GM21786 (cell line): ENCODE measurements around the gene FAM13A.

Experiments
- ATAC-seq: cut with Tn5 transposase; IDR thresholded peaks from one replicate; pipeline ENCODE4 v1.9.1; 2021; ENCODE audit not compliant: unreplicated experiment

FAM13A gene

DNA sequence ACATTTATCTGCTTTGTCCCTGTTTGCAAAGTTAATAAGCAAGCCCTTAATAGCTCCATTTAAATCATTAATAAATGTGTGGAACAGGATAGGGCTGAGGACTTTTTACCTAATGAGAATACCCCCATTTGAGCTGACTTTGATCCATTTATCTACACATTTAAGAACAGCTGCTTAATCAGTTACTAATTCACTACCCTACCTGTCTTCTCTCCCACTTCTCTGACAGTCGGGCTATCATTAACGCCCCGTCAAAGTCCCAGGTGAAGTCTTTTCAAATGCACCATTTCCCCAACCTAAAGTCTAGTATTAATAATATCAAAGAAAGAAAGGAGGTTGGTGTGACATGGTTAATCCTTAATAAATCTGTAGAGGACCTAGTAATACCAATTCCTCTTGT, 302.2 kb downstream of the FAM13A start:
- ATAC-seq: no peak

DNA sequence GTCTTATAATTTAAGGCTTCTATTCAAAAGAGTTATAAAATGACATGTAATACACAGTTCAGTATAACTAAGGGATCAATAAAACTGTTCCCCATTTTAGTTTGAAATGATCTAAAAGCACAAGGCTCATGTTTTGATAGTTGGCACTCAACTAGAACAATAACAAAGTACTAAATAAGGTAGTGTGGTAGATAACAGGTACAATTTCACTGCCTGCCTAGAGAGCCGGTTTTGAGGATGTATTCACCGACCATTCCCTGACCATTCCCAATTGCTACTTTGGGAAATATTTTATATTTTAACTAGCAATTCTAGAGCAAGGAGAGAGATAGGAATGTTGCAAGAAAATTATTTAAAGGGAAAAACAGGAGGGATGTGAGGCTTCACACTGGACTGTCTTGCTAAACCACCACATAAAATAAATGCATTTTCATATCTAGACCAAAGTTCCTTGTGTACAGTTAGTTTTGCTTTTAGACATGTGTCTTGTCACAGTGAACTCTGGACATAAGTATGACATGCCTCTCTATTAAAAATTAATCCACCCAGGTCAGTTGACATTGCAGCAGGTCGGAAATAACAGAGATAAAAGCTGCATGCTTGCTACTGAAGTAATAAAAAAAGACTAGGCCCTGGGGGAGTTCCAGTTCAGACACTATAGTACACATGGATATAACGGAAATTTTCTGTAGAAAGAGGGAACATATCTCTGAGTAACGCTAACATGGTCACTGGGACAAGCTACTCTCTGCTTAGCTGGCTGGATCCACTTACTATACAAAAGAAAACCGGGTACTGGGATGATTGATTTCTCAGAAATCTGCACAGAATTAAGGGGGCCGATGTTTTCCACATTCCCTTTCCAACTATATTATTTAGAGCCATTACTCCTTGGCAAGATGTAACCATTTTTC, 303.1 kb downstream of the FAM13A start:
- ATAC-seq: peak; percentile 62

DNA sequence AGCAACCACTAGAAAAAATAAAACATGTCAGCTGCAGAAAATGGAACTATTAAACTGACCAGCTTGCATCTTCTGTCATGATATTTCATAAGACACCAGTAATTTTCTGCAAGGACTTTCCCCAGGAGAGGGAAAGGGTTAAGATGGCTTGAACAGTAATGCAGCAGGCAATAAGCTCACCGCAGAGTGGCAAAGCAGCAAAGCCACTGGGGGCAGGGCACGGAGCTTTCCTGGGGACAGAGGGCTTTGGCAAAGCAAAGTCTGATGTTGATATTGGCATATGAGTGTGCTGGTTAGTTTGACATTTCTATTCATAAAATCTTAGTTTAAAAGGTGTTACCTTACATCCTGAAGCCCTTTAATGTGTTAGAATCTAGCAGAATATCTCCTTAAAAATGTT, 304.2 kb downstream of the FAM13A start:
- no peak for ATAC-seq

- no peak for ATAC-seq
These were observed 304.9 kb downstream of the FAM13A start for GRCh38 chr4:88752076-88752463.

GRCh38 chr4:88751258-88752075, 305.5 kb downstream of the FAM13A start:
- ATAC-seq: no peak

- no peak for ATAC-seq
These were observed 306.6 kb downstream of the FAM13A start for GRCh38 chr4:88750369-88750768.

DNA sequence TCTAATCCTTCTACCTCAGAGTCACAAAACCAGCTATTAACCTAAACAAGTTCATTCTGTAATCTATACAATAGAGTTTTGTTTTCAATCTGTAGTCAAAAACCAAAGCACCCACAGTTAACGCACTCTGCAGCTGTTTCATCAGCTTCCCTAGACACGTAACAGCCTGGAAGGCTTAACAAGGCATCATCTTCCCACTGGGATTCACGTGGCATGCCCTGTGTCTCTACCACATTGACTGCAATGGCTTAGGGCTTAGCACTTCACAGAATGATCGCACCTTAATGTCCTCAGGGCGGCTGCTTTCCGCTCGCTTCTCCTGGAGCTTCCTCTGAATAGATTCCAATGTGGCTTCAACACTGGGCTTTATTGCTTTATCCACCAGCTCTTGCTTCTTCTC, 309.6 kb downstream of the FAM13A start:
- no peak for ATAC-seq

GRCh38 chr4:88746206-88746605, 310.8 kb downstream of the FAM13A start:
- no peak for ATAC-seq

DNA sequence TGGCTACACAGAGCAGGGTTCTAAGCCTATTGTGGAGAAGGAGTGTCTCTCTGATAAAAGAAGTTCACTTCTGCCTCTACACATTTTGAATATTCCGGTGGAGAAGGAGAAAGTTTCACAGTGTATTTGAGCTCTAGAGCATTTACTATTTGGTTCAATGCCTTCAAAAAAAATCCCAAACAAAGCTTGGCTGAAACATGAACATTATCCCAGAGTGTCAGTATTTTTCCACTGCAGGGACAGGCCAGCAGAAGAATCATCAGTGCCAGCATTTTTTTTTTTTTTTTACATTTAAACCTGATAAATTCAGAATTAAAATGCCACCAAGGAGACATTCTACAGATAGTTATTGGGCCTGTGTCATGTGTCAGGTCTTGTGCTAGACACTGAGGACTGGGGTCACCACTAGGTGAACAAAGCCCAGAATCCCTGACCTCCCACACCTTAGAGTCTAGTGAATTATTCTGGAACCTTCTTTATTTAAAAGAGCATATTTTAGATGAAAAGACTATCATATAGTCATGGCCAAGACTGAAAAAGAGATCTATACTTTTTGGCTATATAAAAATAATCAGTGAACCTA, 311.3 kb downstream of the FAM13A start:
- no peak for ATAC-seq

GRCh38 chr4:88745175-88745574, 311.8 kb downstream of the FAM13A start:
- ATAC-seq: no peak

DNA sequence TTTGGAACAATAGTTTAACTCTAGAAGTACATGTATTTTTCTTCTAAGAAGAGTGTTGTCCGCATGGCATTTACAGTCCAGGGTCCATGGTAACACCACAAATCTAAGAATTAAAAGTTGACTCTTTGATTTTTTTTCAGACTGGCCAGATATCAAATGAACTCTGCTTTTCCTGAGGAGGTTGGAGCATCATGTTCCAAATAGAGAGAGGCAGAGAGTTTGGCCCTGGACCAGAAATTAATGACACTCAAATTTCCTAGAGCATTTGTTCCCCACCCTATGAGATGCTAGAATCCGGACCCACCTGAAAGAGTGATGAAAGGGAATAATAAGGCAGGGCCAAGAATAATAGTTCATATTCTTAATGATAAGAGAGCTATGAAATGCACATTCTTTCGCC, 312.4 kb downstream of the FAM13A start:
- ATAC-seq: no peak

GRCh38 chr4:88743696-88744095, 313.3 kb downstream of the FAM13A start:
- no peak for ATAC-seq

GRCh38 chr4:88742561-88742960, 314.4 kb downstream of the FAM13A start:
- no peak for ATAC-seq

DNA sequence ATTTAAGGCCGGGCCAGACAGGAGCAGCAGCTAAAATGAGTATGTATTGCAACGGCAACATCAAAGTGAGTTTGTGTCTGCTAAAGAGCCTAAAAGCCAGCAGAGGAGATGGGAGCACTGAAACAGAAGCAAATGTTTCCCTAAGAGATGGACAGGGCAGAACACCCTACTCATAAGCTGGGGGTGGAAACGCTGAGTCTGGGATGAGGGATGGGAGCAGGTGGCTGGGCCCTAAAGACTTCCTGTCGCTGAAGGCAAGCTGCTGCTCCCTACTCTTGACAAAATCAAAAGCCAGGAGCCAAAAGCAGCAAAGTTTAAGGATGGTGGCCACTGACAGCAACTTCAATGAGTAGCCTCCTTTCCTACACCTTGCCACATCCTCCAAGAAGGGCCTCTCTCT, 318.8 kb downstream of the FAM13A start:
- no peak for ATAC-seq

DNA sequence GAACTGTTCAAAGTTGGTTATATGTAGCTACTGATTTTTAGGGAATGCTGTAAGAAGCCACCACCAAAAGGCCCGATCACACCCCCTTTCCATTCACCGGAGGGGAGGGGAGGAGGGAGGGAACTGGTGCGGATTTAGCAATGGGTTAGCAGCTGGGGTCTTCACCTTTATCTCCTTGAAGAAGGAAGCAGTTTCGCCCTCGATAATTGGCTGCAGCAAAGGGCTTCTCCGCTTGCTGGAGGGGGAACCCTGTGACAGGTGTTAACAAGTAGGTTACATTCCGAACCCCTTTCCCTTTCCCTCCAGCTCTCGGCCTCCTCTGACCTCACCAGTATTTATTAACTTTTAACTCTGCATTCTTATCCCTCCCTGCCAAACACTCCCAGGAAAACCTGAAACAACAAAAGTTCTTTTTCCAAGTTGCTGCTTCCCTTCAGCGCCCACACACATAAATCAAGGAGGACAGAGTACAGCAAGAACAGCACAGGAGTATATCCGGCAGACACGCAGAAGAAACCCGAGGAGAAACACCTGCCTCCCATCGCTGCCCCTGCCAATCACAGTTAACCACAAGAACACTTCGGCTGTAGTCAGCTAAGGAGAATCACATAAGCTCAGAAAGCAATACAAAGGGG, 319.6 kb downstream of the FAM13A start:
- ATAC-seq: peak; percentile 93

DNA sequence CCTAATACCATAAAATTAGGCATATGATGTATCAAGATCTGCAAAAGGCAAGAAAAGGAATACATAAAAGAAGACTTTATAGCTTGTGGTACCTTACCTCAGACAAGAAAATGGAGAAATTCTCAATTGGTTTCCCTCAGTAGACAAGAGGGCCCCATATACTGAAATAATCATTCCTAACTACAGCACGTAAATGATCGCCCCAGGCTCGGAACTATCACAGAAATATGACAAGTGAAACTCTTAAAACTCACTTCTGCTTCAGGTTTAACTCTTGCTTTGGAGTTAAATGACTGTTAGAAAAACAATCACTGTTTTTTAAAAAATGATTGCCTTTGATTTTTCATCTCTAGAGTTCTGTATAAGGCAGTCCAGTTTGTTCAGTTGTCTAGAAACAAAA, 320.7 kb downstream of the FAM13A start:
- no peak for ATAC-seq

DNA sequence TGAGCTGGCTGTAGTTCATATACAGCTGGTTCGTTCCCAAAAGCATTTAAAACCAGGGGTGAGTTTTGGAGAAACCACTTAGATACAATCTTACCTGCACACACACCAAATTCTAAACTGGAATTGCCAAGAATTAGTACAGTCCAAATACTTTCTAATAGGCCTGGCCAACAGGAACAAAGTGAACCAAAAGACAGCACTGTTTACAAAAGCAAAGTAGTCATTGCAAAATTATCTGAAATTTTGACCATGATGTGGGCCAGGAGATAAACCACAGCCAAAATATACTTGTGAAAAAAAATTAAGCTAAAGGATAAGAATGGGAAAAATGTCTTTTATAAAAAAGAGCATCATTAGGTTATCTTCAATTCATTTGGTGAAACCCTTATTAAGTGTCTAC, 321.4 kb downstream of the FAM13A start:
- no peak for ATAC-seq

- no peak for ATAC-seq
These were observed 322.5 kb downstream of the FAM13A start for GRCh38 chr4:88734403-88734949.

GRCh38 chr4:88732714-88733368, 324.1 kb downstream of the FAM13A start:
- ATAC-seq: no peak

DNA sequence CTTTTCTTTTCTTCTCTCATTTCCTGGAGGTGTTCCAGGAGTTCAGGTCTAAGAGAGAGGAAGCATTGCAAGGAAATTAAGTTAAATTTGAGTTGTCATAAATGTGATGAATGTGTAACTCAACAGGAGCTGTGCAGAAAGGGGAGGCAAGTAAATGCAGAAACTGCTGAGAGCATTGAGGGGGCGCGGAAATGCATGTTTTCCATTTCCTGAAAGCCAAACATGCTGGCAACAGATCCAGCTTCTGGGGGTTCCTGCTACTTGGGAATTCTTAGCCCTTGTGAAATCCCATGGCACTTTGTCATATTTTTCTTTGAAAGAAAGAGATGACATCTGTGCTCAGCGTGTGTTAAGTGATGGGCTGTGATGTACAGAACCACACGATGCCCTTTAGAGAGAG, 325.6 kb downstream of the FAM13A start:
- no peak for ATAC-seq
